ENCODE results near the gene FNDC5.

The FNDC5 gene

GRCh38 chr1:32884726-32885125, 14.0 kb upstream of the FNDC5 start:
- no peak for DNase-seq
- no peak overlapping the region for H4K12ac ChIP-seq (ENCODE audit: low read depth, low read length)
- H3K79me1 ChIP-seq (ENCODE audit: low read length): no peaks in the 10 kb centered on the region
- no peak overlapping the region for H2BK5ac ChIP-seq (ENCODE audit: low read depth, low read length, poor library complexity)
- H2BK120ac ChIP-seq (ENCODE audit: insufficient read depth, low read length, poor library complexity): no peak overlapping the region
- H3K4me3 ChIP-seq (ENCODE audit: low read depth, low read length): no peak overlapping the region
- no peak overlapping the region for H3K18ac ChIP-seq (ENCODE audit: low read length)
- H3K36me3 ChIP-seq (ENCODE audit: control insufficient read depth in 1 of 2, insufficient read depth in 2 of 2, low read length in 2 of 2): no peaks in the 10 kb centered on the region
- H3K14ac ChIP-seq (ENCODE audit: low read length): no peak overlapping the region
- H3K9ac ChIP-seq (ENCODE audit: low read length): no peak overlapping the region
- no peak overlapping the region for H3K27ac ChIP-seq (ENCODE audit: low read depth, low read length)
- no peak overlapping the region for H4K8ac ChIP-seq (ENCODE audit: low read depth, low read length)
- H3K4me1 ChIP-seq (ENCODE audit: control insufficient read depth in 1 of 2, insufficient read depth in 2 of 2, low read length in 2 of 2): peaks cover 0 to 2% of the 10 kb centered on the region in 2 experiments
- H3K23ac ChIP-seq (ENCODE audit: low read length): no peak overlapping the region
- H2AK5ac ChIP-seq (ENCODE audit: low read length): no peak overlapping the region
- no CpG with 5 or more reads among the region's 12 CpGs for WGBS (ENCODE audit: extremely low coverage, insufficient coverage, insufficient read length)
- H3K27me3 ChIP-seq (ENCODE audit: insufficient read depth, low read length): peaks cover 9% of the 10 kb centered on the region
- H3K4me2 ChIP-seq (ENCODE audit: low read length): no peak overlapping the region
- no peak overlapping the region for H2BK12ac ChIP-seq (ENCODE audit: low read length)
- no peak overlapping the region for H3K4ac ChIP-seq (ENCODE audit: low read depth, low read length)
- H3K79me2 ChIP-seq (ENCODE audit: control insufficient read depth, insufficient read depth, low read length, poor library complexity): no peaks in the 10 kb centered on the region
- no peak overlapping the region for H2AFZ ChIP-seq (ENCODE audit: insufficient read depth, low read length, poor library complexity)
- H4K91ac ChIP-seq (ENCODE audit: low read depth, low read length): no peak overlapping the region
- peaks cover 2% of the 10 kb centered on the region for H3K9me3 ChIP-seq (ENCODE audit: insufficient read depth, low read depth, low read length)

- peaks cover 9% of the 10 kb centered on the region for H3K27me3 ChIP-seq (ENCODE audit: insufficient read depth, low read length)
- no peak overlapping the region for H3K4me3 ChIP-seq (ENCODE audit: low read depth, low read length)
- no peak overlapping the region for H3K18ac ChIP-seq (ENCODE audit: low read length)
- H3K9ac ChIP-seq (ENCODE audit: low read length): no peak overlapping the region
- H2BK5ac ChIP-seq (ENCODE audit: low read depth, low read length, poor library complexity): no peak overlapping the region
- no peak overlapping the region for H3K27ac ChIP-seq (ENCODE audit: low read depth, low read length)
- WGBS (ENCODE audit: extremely low coverage, insufficient coverage, insufficient read length): no CpG with 5 or more reads among the region's 4 CpGs
- no peak overlapping the region for H2BK120ac ChIP-seq (ENCODE audit: insufficient read depth, low read length, poor library complexity)
- no peaks in the 10 kb centered on the region for H3K79me1 ChIP-seq (ENCODE audit: low read length)
- H4K12ac ChIP-seq (ENCODE audit: low read depth, low read length): no peak overlapping the region
- no peaks in the 10 kb centered on the region for H3K79me2 ChIP-seq (ENCODE audit: control insufficient read depth, insufficient read depth, low read length, poor library complexity)
- no peak overlapping the region for H4K8ac ChIP-seq (ENCODE audit: low read depth, low read length)
- H3K4ac ChIP-seq (ENCODE audit: low read depth, low read length): no peak overlapping the region
- no peak overlapping the region for H3K4me2 ChIP-seq (ENCODE audit: low read length)
- H3K23ac ChIP-seq (ENCODE audit: low read length): no peak overlapping the region
- no peak for DNase-seq
- peaks cover 2% of the 10 kb centered on the region for H3K9me3 ChIP-seq (ENCODE audit: insufficient read depth, low read depth, low read length)
- H3K14ac ChIP-seq (ENCODE audit: low read length): no peak overlapping the region
- no peak overlapping the region for H4K91ac ChIP-seq (ENCODE audit: low read depth, low read length)
- H2AK5ac ChIP-seq (ENCODE audit: low read length): no peak overlapping the region
- no peak overlapping the region for H2BK12ac ChIP-seq (ENCODE audit: low read length)
- no peak overlapping the region for H2AFZ ChIP-seq (ENCODE audit: insufficient read depth, low read length, poor library complexity)
- peaks cover 0 to 2% of the 10 kb centered on the region in 2 experiments for H3K4me1 ChIP-seq (ENCODE audit: control insufficient read depth in 1 of 2, insufficient read depth in 2 of 2, low read length in 2 of 2)
- no peaks in the 10 kb centered on the region for H3K36me3 ChIP-seq (ENCODE audit: control insufficient read depth in 1 of 2, insufficient read depth in 2 of 2, low read length in 2 of 2)
Measured at GRCh38 chr1:32884032-32884372, 13.3 kb upstream of the FNDC5 start.

DNA sequence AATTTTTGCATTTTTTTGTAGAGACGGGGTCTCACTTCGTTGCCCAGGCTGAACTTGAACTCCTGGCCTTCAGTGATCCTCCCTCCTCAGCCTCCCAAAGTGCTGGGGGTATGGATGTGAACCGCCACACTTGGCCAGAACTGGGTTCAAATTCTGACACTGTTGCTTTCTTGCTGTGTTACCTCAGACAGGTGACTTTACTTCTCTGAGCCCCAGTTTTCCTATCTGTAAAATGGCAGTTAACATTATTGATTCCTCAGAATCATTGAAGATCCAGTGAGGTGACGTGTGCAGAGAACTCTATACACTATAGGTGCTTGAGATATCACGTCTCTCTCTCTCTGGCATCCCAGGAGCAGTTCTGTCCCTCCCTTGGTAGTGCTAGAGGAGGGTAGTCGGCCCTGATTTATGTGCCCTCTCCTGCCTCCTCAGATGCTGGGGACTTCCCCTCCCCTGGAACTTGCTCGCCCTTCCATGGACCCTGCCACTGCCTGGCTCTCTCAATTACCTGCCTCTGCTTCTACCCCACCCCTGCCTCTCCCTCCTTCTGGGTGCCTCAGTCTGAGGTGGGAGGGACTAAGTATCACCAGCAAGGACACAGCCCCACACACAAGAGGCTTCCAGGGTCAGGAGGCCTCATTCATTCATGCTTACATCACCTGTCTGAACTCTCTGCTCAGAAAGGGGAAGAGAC, 12.8 kb upstream of the FNDC5 start:
- H2BK120ac ChIP-seq (ENCODE audit: insufficient read depth, low read length, poor library complexity): no peak overlapping the region
- no peak overlapping the region for H3K18ac ChIP-seq (ENCODE audit: low read length)
- H3K36me3 ChIP-seq (ENCODE audit: control insufficient read depth in 1 of 2, insufficient read depth in 2 of 2, low read length in 2 of 2): no peaks in the 10 kb centered on the region
- no peak overlapping the region for H4K8ac ChIP-seq (ENCODE audit: low read depth, low read length)
- H2AK5ac ChIP-seq (ENCODE audit: low read length): no peak overlapping the region
- H4K91ac ChIP-seq (ENCODE audit: low read depth, low read length): no peak overlapping the region
- H2BK12ac ChIP-seq (ENCODE audit: low read length): no peak overlapping the region
- no peak overlapping the region for H3K4ac ChIP-seq (ENCODE audit: low read depth, low read length)
- H3K14ac ChIP-seq (ENCODE audit: low read length): no peak overlapping the region
- no peak overlapping the region for H3K23ac ChIP-seq (ENCODE audit: low read length)
- H3K4me2 ChIP-seq (ENCODE audit: low read length): no peak overlapping the region
- no peak overlapping the region for H3K9ac ChIP-seq (ENCODE audit: low read length)
- H3K79me1 ChIP-seq (ENCODE audit: low read length): no peaks in the 10 kb centered on the region
- no CpG with 5 or more reads among the region's 7 CpGs for WGBS (ENCODE audit: extremely low coverage, insufficient coverage, insufficient read length)
- no peak for DNase-seq
- H2BK5ac ChIP-seq (ENCODE audit: low read depth, low read length, poor library complexity): no peak overlapping the region
- peaks cover 9% of the 10 kb centered on the region for H3K27me3 ChIP-seq (ENCODE audit: insufficient read depth, low read length)
- no peak overlapping the region for H4K12ac ChIP-seq (ENCODE audit: low read depth, low read length)
- no peak overlapping the region for H3K4me3 ChIP-seq (ENCODE audit: low read depth, low read length)
- no peak overlapping the region for H2AFZ ChIP-seq (ENCODE audit: insufficient read depth, low read length, poor library complexity)
- peaks cover 0 to 2% of the 10 kb centered on the region in 2 experiments for H3K4me1 ChIP-seq (ENCODE audit: control insufficient read depth in 1 of 2, insufficient read depth in 2 of 2, low read length in 2 of 2)
- no peak overlapping the region for H3K27ac ChIP-seq (ENCODE audit: low read depth, low read length)
- H3K9me3 ChIP-seq (ENCODE audit: insufficient read depth, low read depth, low read length): peaks cover 2% of the 10 kb centered on the region
- H3K79me2 ChIP-seq (ENCODE audit: control insufficient read depth, insufficient read depth, low read length, poor library complexity): no peaks in the 10 kb centered on the region

DNA sequence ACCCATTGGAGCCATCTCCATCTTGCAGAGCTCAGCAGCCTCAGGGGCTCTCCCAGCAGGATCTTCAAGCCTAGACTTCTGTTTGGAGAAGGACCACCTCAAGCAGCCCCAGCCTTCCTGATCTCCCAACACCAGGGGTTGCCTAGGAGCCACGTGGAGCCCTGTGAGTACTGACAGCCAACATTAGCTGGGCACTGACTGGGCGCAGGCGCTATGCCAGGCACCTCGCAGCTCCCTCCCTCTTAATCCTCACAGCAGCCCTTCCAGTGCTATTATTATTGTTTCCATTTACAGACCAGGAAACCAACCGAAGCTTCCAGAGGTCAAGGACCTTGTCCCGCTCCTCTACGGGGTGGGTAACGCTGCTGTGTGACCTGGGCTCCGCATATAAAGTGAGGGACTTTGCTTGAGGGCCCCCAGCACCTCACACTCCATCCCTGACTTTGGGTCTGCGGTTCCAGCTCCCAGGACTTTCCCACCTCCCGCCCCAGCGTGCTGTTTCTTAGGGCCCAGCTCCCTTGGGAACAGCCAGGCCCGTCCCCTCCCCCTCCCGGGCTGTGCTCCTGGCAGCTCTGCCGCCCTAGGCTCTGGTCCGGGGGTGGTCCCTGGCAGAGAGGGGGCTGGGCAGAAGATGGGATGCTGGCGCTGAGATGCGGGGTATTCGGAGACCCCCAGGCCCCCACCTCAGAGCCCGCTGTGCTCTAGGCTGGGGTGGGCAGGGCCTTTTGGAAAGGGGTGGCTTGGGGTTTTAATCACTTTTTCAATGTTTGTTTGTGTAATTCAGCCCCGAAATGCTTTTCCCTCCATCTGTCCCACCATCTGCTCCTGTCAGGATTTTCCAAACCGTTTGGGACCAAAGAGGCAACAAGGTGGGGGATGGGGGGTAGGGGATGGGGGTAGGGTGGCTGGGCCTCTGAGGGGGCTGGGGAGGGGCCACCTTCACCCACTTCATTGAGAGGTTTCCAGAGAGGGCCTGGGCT, 11.4 kb upstream of the FNDC5 start:
- H3K4me2 ChIP-seq (ENCODE audit: low read length): no peak overlapping the region
- H3K79me2 ChIP-seq (ENCODE audit: control insufficient read depth, insufficient read depth, low read length, poor library complexity): no peaks in the 10 kb centered on the region
- no peak overlapping the region for H3K23ac ChIP-seq (ENCODE audit: low read length)
- H3K18ac ChIP-seq (ENCODE audit: low read length): no peak overlapping the region
- no peak for DNase-seq
- H3K27me3 ChIP-seq (ENCODE audit: insufficient read depth, low read length): peaks cover 9% of the 10 kb centered on the region
- no peak overlapping the region for H2AK5ac ChIP-seq (ENCODE audit: low read length)
- H2BK5ac ChIP-seq (ENCODE audit: low read depth, low read length, poor library complexity): no peak overlapping the region
- H2BK120ac ChIP-seq (ENCODE audit: insufficient read depth, low read length, poor library complexity): no peak overlapping the region
- H3K4me3 ChIP-seq (ENCODE audit: low read depth, low read length): no peak overlapping the region
- no peak overlapping the region for H2BK12ac ChIP-seq (ENCODE audit: low read length)
- no peak overlapping the region for H4K12ac ChIP-seq (ENCODE audit: low read depth, low read length)
- no peak overlapping the region for H3K4ac ChIP-seq (ENCODE audit: low read depth, low read length)
- H3K4me1 ChIP-seq (ENCODE audit: control insufficient read depth in 1 of 2, insufficient read depth in 2 of 2, low read length in 2 of 2): peaks cover 0 to 2% of the 10 kb centered on the region in 2 experiments
- no CpG with 5 or more reads among the region's 22 CpGs for WGBS (ENCODE audit: extremely low coverage, insufficient coverage, insufficient read length)
- H4K91ac ChIP-seq (ENCODE audit: low read depth, low read length): no peak overlapping the region
- H4K8ac ChIP-seq (ENCODE audit: low read depth, low read length): no peak overlapping the region
- no peak overlapping the region for H3K14ac ChIP-seq (ENCODE audit: low read length)
- H3K79me1 ChIP-seq (ENCODE audit: low read length): no peaks in the 10 kb centered on the region
- no peak overlapping the region for H3K9ac ChIP-seq (ENCODE audit: low read length)
- H3K27ac ChIP-seq (ENCODE audit: low read depth, low read length): no peak overlapping the region
- H3K36me3 ChIP-seq (ENCODE audit: control insufficient read depth in 1 of 2, insufficient read depth in 2 of 2, low read length in 2 of 2): no peaks in the 10 kb centered on the region
- no peaks in the 10 kb centered on the region for H3K9me3 ChIP-seq (ENCODE audit: insufficient read depth, low read depth, low read length)
- no peak overlapping the region for H2AFZ ChIP-seq (ENCODE audit: insufficient read depth, low read length, poor library complexity)
